A673 (cell line): Measurements from ENCODE around the gene TMEM240. TPM values are rescaled to one million over a fixed set of nuclear protein-coding genes. Genes with fewer than 3 reads are reported as not detected.
A peak's percentile ranks its signal among the peaks of the same experiment; 100 is the strongest.

Experiments used
- BruUV-seq: library from RNA; stranded (reverse); fragments of 400-500 nt; replicated peaks from 2 replicates; lab custom pipeline; 2021; lab: Mats Ljungman, UMichigan
- CTCF ChIA-PET: fragments of 300-600 bp; sonication (Branson Sonifier 250); formaldehyde crosslinking; loops from one replicate; lab custom pipeline; 2022; ENCODE audit warnings: antibody characterized with exemption; lab: Charles Lee
- POLR2A ChIA-PET: fragments of 300-600 bp; sonication (Branson Sonifier 250); formaldehyde crosslinking; loops from one replicate; lab custom pipeline; 2022; ENCODE audit warnings: antibody characterized with exemption; ENCODE audit not compliant: low non-redundant PET; lab: Charles Lee
- DNase-seq: peaks from one replicate; pipeline ENCODE4 v3.0.0-alpha.2; 2015; ENCODE audit warnings: low spot score
- H3K27ac ChIP-seq: fragments of 200-600 bp; sonication (generic); 2 replicates; pipeline ENCODE4 v1.5.1; 2016; ENCODE audit warnings: mixed run types, low read depth, mild to moderate bottlenecking, mixed read lengths, antibody characterized with exemption, low read length; ENCODE audit not compliant: poor library complexity, severe bottlenecking
- H3K27me3 ChIP-seq: fragments of 200-600 bp; sonication (generic); replicated peaks from 2 replicates; pipeline ENCODE4 v1.6.1; 2017; ENCODE audit warnings: mixed run types, low read depth, mild to moderate bottlenecking, mixed read lengths, antibody characterized with exemption, low read length; ENCODE audit not compliant: insufficient read depth, poor library complexity
- H3K36me3 ChIP-seq: fragments of 200-600 bp; sonication (generic); 2 replicates; pipeline ENCODE4 v1.6.1; 2016; ENCODE audit warnings: mixed run types, mild to moderate bottlenecking, mixed read lengths, antibody characterized with exemption, low read length; ENCODE audit not compliant: insufficient read depth, poor library complexity, severe bottlenecking
- H3K4me1 ChIP-seq: fragments of 200-600 bp; sonication (generic); 2 replicates; pipeline ENCODE4 v1.6.1; 2017; ENCODE audit warnings: mixed run types, mild to moderate bottlenecking, mixed read lengths, antibody characterized with exemption, low read length; ENCODE audit not compliant: insufficient read depth, poor library complexity, severe bottlenecking
- H3K4me3 ChIP-seq: fragments of 200-600 bp; sonication (generic); 2 replicates; pipeline ENCODE4 v1.5.1; 2016; ENCODE audit warnings: low read depth, mixed run types, mild to moderate bottlenecking, mixed read lengths, low read length; ENCODE audit not compliant: poor library complexity, severe bottlenecking
- H3K9me3 ChIP-seq: fragments of 200-600 bp; sonication (generic); 2 replicates; pipeline ENCODE4 v1.6.1; 2016; ENCODE audit warnings: mixed run types, low read depth, mild to moderate bottlenecking, mixed read lengths, antibody characterized with exemption, low read length; ENCODE audit not compliant: poor library complexity, severe bottlenecking
- EZH2 ChIP-seq: fragments of 200-600 bp; sonication (generic); IDR thresholded peaks from 2 replicates; pipeline ENCODE4 v1.6.1; 2017; ENCODE audit warnings: borderline replicate concordance, low read depth, mild to moderate bottlenecking, mixed read lengths, antibody characterized with exemption, low read length; ENCODE audit not compliant: poor library complexity, severe bottlenecking
- intact Hi-C: fragments of 100-400 bp; cut with micrococcal nuclease; formaldehyde crosslinking; loops from one replicate; pipeline ENCODE4 v1.10.0; 2022; ENCODE audit not compliant: unreplicated experiment
- total RNA-seq: library from RNA; stranded (reverse); gene quantifications from 2 replicates; pipeline ENCODE4 v1.2.3, GENCODE V29; 2021
- TF ChIP-seq, protein P1 (sequence below): fragments of 300-800, 200-600 bp; sonication (generic); conservative IDR thresholded peaks from 2 replicates; pipeline ENCODE4 v1.5.1; 2017; ENCODE audit warnings: low read depth, mild to moderate bottlenecking, antibody characterized with exemption, low read length, moderate library complexity, mixed read lengths

Gene TMEM240
- total RNA-seq, 1 experiment from 2014 or later: 6.8 TPM

- CTCF ChIA-PET: no interaction called here
- BruUV-seq: no TSS peak
- POLR2A ChIA-PET: no interaction called here
- no peak for DNase-seq
- no peak for TF ChIP-seq EZH2
- TF ChIP-seq, protein P1, sequence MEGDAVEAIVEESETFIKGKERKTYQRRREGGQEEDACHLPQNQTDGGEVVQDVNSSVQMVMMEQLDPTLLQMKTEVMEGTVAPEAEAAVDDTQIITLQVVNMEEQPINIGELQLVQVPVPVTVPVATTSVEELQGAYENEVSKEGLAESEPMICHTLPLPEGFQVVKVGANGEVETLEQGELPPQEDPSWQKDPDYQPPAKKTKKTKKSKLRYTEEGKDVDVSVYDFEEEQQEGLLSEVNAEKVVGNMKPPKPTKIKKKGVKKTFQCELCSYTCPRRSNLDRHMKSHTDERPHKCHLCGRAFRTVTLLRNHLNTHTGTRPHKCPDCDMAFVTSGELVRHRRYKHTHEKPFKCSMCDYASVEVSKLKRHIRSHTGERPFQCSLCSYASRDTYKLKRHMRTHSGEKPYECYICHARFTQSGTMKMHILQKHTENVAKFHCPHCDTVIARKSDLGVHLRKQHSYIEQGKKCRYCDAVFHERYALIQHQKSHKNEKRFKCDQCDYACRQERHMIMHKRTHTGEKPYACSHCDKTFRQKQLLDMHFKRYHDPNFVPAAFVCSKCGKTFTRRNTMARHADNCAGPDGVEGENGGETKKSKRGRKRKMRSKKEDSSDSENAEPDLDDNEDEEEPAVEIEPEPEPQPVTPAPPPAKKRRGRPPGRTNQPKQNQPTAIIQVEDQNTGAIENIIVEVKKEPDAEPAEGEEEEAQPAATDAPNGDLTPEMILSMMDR: no peak
- Histone ChIP-seq H3K27me3 (no peaks in the 10 kb centered on the region), H3K9me3 (no peaks in the 10 kb centered on the region), H3K27ac (no peak overlapping the region), H3K4me1 (no peaks in the 10 kb centered on the region), H3K4me3 (no peak overlapping the region), H3K36me3 (peaks cover 60% of the 10 kb centered on the region)
- intact Hi-C loops: no loop called here
These were observed 26.9 kb upstream of the TMEM240 start for GRCh38 chr1:1567152-1567875.

GRCh38 chr1:1565340-1565739 is 24.9 kb upstream of the TMEM240 start:
- Histone ChIP-seq H3K9me3 (no peaks in the 10 kb centered on the region), H3K36me3 (peaks cover 61% of the 10 kb centered on the region), H3K4me3 (no peak overlapping the region), H3K4me1 (no peaks in the 10 kb centered on the region), H3K27ac (peak overlapping the region; percentile 19), H3K27me3 (no peaks in the 10 kb centered on the region)
- CTCF ChIA-PET: no interaction called here
- BruUV-seq: no TSS peak
- no peak for DNase-seq
- TF ChIP-seq EZH2: no peak
- TF ChIP-seq, protein P1: no peak
- POLR2A ChIA-PET: no interaction called here
- intact Hi-C loops: no loop called here

DNA sequence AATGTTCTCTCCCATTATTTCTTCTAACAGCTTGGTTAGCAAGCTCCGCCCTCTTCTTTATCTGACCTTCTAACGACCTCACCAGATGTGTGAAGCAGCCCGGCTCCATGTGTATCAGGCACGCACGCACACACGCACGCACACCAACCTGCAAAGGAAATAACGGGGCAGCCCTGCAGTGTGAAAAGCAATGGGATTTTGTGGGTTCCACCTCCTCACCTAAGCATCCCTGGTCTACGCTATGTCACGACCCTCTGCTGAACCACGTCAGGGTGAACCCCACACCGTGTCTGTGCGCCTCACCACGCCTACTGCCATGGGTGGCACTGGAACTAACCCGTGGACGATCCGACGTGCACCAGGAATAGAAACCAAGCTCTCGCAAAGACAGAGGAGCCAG is 23.8 kb upstream of the TMEM240 start:
- Histone ChIP-seq H3K9me3 (no peaks in the 10 kb centered on the region), H3K27me3 (no peaks in the 10 kb centered on the region), H3K4me1 (no peaks in the 10 kb centered on the region), H3K27ac (no peak overlapping the region), H3K4me3 (no peak overlapping the region), H3K36me3 (peaks cover 55% of the 10 kb centered on the region)
- TF ChIP-seq, protein P1: no peak
- no peak for TF ChIP-seq EZH2
- ChIA-PET CTCF (no interaction called here), POLR2A (no interaction called here)
- DNase-seq: no peak
- intact Hi-C loops: no loop called here
- no TSS peak for BruUV-seq
